WTC11 (cell line): Measurements from ENCODE around the gene KCNIP4. TPM values are rescaled to one million over a fixed set of nuclear protein-coding genes. Genes with fewer than 3 reads are reported as not detected.

ENCODE experiments used
- ATAC-seq: fragments of 200-7000 bp; cut with Tn5 transposase; 2 replicates; pipeline ENCODE4 v1.10.0; 2021; ENCODE audit warnings: mild to moderate bottlenecking, moderate library complexity
- CTCF ChIA-PET: fragments of 300-600 bp; sonication (Branson Sonifier 250); formaldehyde crosslinking; loops from one replicate; lab custom pipeline; 2021; ENCODE audit warnings: antibody characterized with exemption; lab: Charles Lee
- POLR2A ChIA-PET: fragments of 350-600 bp; sonication (Branson Sonifier 250); formaldehyde crosslinking; loops from one replicate; lab custom pipeline; 2021; ENCODE audit warnings: antibody characterized with exemption; lab: Charles Lee
- DNase-seq: peaks from one replicate; pipeline ENCODE4 v3.0.0; 2021; ENCODE audit warnings: low spot score
- H3K27ac Mint-ChIP-seq: 2 replicates; pipeline ENCODE4 v1.8.0; 2021; ENCODE audit warnings: mixed read lengths
- H3K27me3 Mint-ChIP-seq: 2 replicates; pipeline ENCODE4 v1.8.0; 2021; ENCODE audit warnings: low read depth, mild to moderate bottlenecking, moderate library complexity, mixed read lengths
- H3K36me3 Mint-ChIP-seq: 2 replicates; pipeline ENCODE4 v1.8.0; 2021; ENCODE audit warnings: mixed read lengths
- H3K4me1 Mint-ChIP-seq: 2 replicates; pipeline ENCODE4 v1.8.0; 2022; ENCODE audit warnings: mixed read lengths
- H3K4me3 Mint-ChIP-seq: 2 replicates; pipeline ENCODE4 v1.8.0; 2021; ENCODE audit warnings: mild to moderate bottlenecking, moderate library complexity, mixed read lengths
- H3K9me3 Mint-ChIP-seq: 2 replicates; pipeline ENCODE4 v1.8.0; 2021; ENCODE audit warnings: mixed read lengths
- CBFB ChIP-seq: sonication (generic); formaldehyde crosslinking; IDR thresholded peaks from 2 replicates; pipeline ENCODE4 v1.8.1; 2022; ENCODE audit warnings: mild to moderate bottlenecking, low read depth, missing genetic modification reagents
- FOXP1 ChIP-seq: sonication (generic); formaldehyde crosslinking; IDR thresholded peaks from 2 replicates; pipeline ENCODE4 v1.8.0; 2022; ENCODE audit warnings: missing genetic modification reagents, mild to moderate bottlenecking, moderate library complexity, borderline replicate concordance
- IRF2 ChIP-seq: sonication (generic); formaldehyde crosslinking; IDR thresholded peaks from 2 replicates; pipeline ENCODE4 v1.8.0; 2022; ENCODE audit warnings: low read depth, missing genetic modification reagents, borderline replicate concordance
- NFE2L1 ChIP-seq: sonication (generic); formaldehyde crosslinking; IDR thresholded peaks from 2 replicates; pipeline ENCODE4 v1.8.1; 2023; ENCODE audit warnings: missing genetic modification reagents
- PREB ChIP-seq: sonication (generic); formaldehyde crosslinking; IDR thresholded peaks from 2 replicates; pipeline ENCODE4 v1.8.1; 2022; ENCODE audit warnings: mild to moderate bottlenecking, missing genetic modification reagents, moderate library complexity, borderline replicate concordance
- SMAD4 ChIP-seq: sonication (generic); formaldehyde crosslinking; IDR thresholded peaks from 2 replicates; pipeline ENCODE4 v1.8.0; 2022; ENCODE audit warnings: mild to moderate bottlenecking, missing genetic modification reagents
- TP53 ChIP-seq: sonication (generic); formaldehyde crosslinking; IDR thresholded peaks from 2 replicates; pipeline ENCODE4 v1.8.1; 2023; ENCODE audit warnings: mild to moderate bottlenecking, missing genetic modification reagents
- ZNF281 ChIP-seq: sonication (generic); formaldehyde crosslinking; IDR thresholded peaks from 2 replicates; pipeline ENCODE4 v1.8.0; 2023; ENCODE audit warnings: mild to moderate bottlenecking, missing genetic modification reagents
- ZNF416 ChIP-seq: fragments of 250-450 bp; sonication (Bioruptor Pico); IDR thresholded peaks from 2 replicates; pipeline ENCODE4 v1.9.0; 2021; ENCODE audit warnings: mild to moderate bottlenecking, inconsistent platforms
- total RNA-seq: library from RNA; stranded (reverse); gene quantifications from 3 replicates; pipeline ENCODE4 v1.2.3, GENCODE V29; 2021
- TF ChIP-seq, protein P1 (sequence below): sonication (generic); formaldehyde crosslinking; IDR thresholded peaks from 2 replicates; pipeline ENCODE4 v1.8.1; 2022; ENCODE audit warnings: mild to moderate bottlenecking, moderate library complexity, missing genetic modification reagents
- TF ChIP-seq, protein P2 (sequence below): fragments of 250-450 bp; sonication (Bioruptor Pico); IDR thresholded peaks from 2 replicates; pipeline ENCODE4 v1.9.0; 2021; ENCODE audit warnings: mild to moderate bottlenecking
- TF ChIP-seq, protein P3 (sequence below): fragments of 250-450 bp; sonication (Bioruptor Pico); conservative IDR thresholded peaks from 2 replicates; pipeline ENCODE4 v1.9.0; 2021; ENCODE audit warnings: mild to moderate bottlenecking
- TF ChIP-seq, protein P4 (sequence below): fragments of 200-600 bp; IDR thresholded peaks from 2 replicates; pipeline ENCODE4 v1.8.0; 2022; ENCODE audit warnings: antibody characterized with exemption
- TF ChIP-seq, protein P5 (sequence below): sonication (generic); formaldehyde crosslinking; IDR thresholded peaks from 2 replicates; pipeline ENCODE4 v1.8.0; 2022; ENCODE audit warnings: missing genetic modification reagents
- TF ChIP-seq, protein P6 (sequence below): fragments of 250-450 bp; sonication (Bioruptor Pico); IDR thresholded peaks from 2 replicates; pipeline ENCODE4 v1.9.0; 2021; ENCODE audit warnings: moderate library complexity, mild to moderate bottlenecking, inconsistent platforms, borderline replicate concordance
- TF ChIP-seq, protein P7 (sequence below): sonication (generic); formaldehyde crosslinking; conservative IDR thresholded peaks from 2 replicates; pipeline ENCODE4 v1.8.1; 2023; ENCODE audit warnings: mild to moderate bottlenecking, low read depth, missing genetic modification reagents, moderate library complexity

KCNIP4 gene
- total RNA-seq, 1 experiment from 2014 or later, result not detected

- Mint-ChIP-seq H3K36me3 (no peaks in the 10 kb centered on the region), H3K9me3 (peaks cover 10% of the 10 kb centered on the region), H3K27me3 (no peaks in the 10 kb centered on the region)
- CTCF ChIA-PET, result interaction anchor here (1.4 kb wide), 1 partner anchor 472 kb away, joined by 3 read pairs; no protein-coding TSS in a partner anchor
- TF ChIP-seq, protein P1, sequence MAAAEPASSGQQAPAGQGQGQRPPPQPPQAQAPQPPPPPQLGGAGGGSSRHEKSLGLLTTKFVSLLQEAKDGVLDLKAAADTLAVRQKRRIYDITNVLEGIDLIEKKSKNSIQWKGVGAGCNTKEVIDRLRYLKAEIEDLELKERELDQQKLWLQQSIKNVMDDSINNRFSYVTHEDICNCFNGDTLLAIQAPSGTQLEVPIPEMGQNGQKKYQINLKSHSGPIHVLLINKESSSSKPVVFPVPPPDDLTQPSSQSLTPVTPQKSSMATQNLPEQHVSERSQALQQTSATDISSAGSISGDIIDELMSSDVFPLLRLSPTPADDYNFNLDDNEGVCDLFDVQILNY (CRISPR knock-in tag), result no peak
- TF ChIP-seq FOXP1 (CRISPR knock-in tag) (no peak), SMAD4 (CRISPR knock-in tag) (no peak), ZNF416 (CRISPR knock-in tag) (no peak), NFE2L1 (no peak), TP53 (CRISPR knock-in tag) (no peak), CBFB (CRISPR knock-in tag) (no peak)
- TF ChIP-seq, protein P2, sequence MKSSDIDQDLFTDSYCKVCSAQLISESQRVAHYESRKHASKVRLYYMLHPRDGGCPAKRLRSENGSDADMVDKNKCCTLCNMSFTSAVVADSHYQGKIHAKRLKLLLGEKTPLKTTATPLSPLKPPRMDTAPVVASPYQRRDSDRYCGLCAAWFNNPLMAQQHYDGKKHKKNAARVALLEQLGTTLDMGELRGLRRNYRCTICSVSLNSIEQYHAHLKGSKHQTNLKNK (CRISPR knock-in tag), result no peak
- TF ChIP-seq, protein P3, sequence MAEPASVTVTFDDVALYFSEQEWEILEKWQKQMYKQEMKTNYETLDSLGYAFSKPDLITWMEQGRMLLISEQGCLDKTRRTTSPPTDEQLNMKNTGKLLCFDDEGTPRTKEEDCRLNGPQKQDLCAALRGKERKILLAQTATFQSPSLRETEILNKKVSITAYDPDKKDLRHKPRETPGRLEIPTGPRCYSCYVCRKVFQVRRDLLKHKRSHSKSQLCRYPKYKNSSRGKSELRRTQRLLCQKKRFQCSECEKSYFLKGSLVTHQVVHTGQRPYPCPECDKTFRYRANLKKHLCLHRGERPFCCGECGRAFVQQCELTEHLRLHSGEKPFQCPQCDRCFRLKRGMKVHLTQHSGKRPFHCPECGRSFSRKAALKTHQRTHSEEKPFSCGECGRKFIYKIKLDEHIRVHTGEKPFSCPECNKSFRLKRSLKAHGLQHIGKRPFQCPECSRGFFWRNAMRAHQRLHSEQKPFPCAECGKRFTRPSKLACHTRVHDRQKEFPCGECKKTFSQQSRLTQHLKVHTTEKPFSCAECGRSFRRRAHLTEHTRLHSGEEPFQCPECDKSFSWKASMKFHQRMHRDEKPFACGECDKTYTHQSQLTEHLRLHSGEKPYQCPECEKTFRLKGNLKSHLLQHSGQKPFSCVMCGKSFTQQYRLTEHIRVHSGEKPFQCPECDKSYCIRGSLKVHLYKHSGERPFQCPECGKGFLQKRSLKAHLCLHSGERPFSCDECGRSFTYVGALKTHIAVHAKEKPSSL, result no peak
- TF ChIP-seq, all 79 proteins: peak for 0
- no peak for DNase-seq
- POLR2A ChIA-PET, result no interaction called here
- H3K4me1 Mint-ChIP-seq, result 0 out of 2 replicates have a peak, but pooled peaks cover 5% of the 10 kb centered on the region
- H3K4me3 Mint-ChIP-seq, result no peak overlapping the region
- no peak overlapping the region for H3K27ac Mint-ChIP-seq
- ATAC-seq, result no peak
These were observed 63.3 kb downstream of the KCNIP4 start for GRCh38 chr4:21885241-21885640.

DNA sequence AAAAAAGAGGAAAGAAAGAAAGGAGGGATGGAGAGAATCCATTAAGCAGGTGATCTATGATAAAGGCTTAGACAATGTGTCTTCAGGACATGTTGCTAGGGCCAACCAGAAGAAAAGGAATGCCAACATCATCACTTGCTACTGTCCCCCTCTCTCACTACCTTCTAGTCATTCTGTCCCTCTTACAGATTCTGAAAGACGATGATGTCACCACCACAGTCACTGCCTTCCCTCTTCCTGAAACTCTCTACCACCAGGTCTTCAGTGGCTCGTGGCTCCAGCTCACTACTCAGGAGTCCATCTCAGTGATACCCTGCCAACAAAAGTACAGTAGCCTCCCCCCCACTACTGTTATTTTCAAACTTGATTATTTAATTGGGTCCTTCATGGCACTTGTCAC lies 64.0 kb downstream of the KCNIP4 start:
- Mint-ChIP-seq H3K4me3 (no peak overlapping the region), H3K36me3 (no peaks in the 10 kb centered on the region), H3K9me3 (peaks cover 10% of the 10 kb centered on the region), H3K4me1 (0 out of 2 replicates have a peak, but pooled peaks cover 5% of the 10 kb centered on the region), H3K27ac (no peak overlapping the region), H3K27me3 (no peaks in the 10 kb centered on the region)
- ChIA-PET CTCF (interaction anchor here (1.4 kb wide), 1 partner anchor 473 kb away, joined by 3 read pairs; no protein-coding TSS in a partner anchor), POLR2A (no interaction called here)
- DNase-seq (no peak), ATAC-seq (no peak)
- TF ChIP-seq, protein P2 (CRISPR knock-in tag), result no peak
- TF ChIP-seq, protein P4, sequence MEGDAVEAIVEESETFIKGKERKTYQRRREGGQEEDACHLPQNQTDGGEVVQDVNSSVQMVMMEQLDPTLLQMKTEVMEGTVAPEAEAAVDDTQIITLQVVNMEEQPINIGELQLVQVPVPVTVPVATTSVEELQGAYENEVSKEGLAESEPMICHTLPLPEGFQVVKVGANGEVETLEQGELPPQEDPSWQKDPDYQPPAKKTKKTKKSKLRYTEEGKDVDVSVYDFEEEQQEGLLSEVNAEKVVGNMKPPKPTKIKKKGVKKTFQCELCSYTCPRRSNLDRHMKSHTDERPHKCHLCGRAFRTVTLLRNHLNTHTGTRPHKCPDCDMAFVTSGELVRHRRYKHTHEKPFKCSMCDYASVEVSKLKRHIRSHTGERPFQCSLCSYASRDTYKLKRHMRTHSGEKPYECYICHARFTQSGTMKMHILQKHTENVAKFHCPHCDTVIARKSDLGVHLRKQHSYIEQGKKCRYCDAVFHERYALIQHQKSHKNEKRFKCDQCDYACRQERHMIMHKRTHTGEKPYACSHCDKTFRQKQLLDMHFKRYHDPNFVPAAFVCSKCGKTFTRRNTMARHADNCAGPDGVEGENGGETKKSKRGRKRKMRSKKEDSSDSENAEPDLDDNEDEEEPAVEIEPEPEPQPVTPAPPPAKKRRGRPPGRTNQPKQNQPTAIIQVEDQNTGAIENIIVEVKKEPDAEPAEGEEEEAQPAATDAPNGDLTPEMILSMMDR, result no peak
- TF ChIP-seq PREB (CRISPR knock-in tag), result no peak
- TF ChIP-seq IRF2 (CRISPR knock-in tag), result no peak
- TF ChIP-seq, protein P5, sequence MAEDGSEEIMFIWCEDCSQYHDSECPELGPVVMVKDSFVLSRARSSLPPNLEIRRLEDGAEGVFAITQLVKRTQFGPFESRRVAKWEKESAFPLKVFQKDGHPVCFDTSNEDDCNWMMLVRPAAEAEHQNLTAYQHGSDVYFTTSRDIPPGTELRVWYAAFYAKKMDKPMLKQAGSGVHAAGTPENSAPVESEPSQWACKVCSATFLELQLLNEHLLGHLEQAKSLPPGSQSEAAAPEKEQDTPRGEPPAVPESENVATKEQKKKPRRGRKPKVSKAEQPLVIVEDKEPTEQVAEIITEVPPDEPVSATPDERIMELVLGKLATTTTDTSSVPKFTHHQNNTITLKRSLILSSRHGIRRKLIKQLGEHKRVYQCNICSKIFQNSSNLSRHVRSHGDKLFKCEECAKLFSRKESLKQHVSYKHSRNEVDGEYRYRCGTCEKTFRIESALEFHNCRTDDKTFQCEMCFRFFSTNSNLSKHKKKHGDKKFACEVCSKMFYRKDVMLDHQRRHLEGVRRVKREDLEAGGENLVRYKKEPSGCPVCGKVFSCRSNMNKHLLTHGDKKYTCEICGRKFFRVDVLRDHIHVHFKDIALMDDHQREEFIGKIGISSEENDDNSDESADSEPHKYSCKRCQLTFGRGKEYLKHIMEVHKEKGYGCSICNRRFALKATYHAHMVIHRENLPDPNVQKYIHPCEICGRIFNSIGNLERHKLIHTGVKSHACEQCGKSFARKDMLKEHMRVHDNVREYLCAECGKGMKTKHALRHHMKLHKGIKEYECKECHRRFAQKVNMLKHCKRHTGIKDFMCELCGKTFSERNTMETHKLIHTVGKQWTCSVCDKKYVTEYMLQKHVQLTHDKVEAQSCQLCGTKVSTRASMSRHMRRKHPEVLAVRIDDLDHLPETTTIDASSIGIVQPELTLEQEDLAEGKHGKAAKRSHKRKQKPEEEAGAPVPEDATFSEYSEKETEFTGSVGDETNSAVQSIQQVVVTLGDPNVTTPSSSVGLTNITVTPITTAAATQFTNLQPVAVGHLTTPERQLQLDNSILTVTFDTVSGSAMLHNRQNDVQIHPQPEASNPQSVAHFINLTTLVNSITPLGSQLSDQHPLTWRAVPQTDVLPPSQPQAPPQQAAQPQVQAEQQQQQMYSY (CRISPR knock-in tag), result no peak
- TF ChIP-seq ZNF281 (CRISPR knock-in tag), result no peak
- TF ChIP-seq, protein P6, sequence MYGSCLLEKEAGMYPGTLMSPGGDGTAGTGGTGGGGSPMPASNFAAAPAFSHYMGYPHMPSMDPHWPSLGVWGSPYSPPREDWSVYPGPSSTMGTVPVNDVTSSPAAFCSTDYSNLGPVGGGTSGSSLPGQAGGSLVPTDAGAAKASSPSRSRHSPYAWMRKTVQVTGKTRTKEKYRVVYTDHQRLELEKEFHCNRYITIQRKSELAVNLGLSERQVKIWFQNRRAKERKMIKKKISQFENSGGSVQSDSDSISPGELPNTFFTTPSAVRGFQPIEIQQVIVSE, result no peak
- TF ChIP-seq, protein P7, sequence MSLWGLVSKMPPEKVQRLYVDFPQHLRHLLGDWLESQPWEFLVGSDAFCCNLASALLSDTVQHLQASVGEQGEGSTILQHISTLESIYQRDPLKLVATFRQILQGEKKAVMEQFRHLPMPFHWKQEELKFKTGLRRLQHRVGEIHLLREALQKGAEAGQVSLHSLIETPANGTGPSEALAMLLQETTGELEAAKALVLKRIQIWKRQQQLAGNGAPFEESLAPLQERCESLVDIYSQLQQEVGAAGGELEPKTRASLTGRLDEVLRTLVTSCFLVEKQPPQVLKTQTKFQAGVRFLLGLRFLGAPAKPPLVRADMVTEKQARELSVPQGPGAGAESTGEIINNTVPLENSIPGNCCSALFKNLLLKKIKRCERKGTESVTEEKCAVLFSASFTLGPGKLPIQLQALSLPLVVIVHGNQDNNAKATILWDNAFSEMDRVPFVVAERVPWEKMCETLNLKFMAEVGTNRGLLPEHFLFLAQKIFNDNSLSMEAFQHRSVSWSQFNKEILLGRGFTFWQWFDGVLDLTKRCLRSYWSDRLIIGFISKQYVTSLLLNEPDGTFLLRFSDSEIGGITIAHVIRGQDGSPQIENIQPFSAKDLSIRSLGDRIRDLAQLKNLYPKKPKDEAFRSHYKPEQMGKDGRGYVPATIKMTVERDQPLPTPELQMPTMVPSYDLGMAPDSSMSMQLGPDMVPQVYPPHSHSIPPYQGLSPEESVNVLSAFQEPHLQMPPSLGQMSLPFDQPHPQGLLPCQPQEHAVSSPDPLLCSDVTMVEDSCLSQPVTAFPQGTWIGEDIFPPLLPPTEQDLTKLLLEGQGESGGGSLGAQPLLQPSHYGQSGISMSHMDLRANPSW, result no peak
